CD8-positive, alpha-beta memory T cell (primary cell): ENCODE data around the gene PROM2. TPM values are rescaled to one million over a fixed set of nuclear protein-coding genes. Genes with fewer than 3 reads are reported as not detected.

Experiments used
- CTCF ChIA-PET: fragments of 350-600 bp; sonication (Branson Sonifier 250); formaldehyde crosslinking; loops from one replicate; lab custom pipeline; 2021; ENCODE audit warnings: antibody characterized with exemption; lab: Charles Lee
- POLR2A ChIA-PET: fragments of 350-600 bp; sonication (Branson Sonifier 250); formaldehyde crosslinking; loops from one replicate; lab custom pipeline; 2021; ENCODE audit warnings: antibody characterized with exemption; lab: Charles Lee
- DNase-seq, 5 donors: peaks; one replicate each; pipeline versions ENCODE4 v3.0.0 to v3.0.0-alpha.2; 2020 to 2022; ENCODE audit warnings: mixed read lengths in 1 of 5
- H3K27ac ChIP-seq: one replicate; pipeline ENCODE4 v1.7.0; 2013; ENCODE audit warnings: low read depth, mild to moderate bottlenecking, low read length, moderate library complexity
- H3K27me3 ChIP-seq: 2 replicates; pipeline ENCODE4 v1.7.0; 2013; ENCODE audit warnings: low read length, mild to moderate bottlenecking; ENCODE audit not compliant: insufficient read depth, poor library complexity, severe bottlenecking
- H3K36me3 ChIP-seq: 2 replicates; pipeline ENCODE4 v1.7.0; 2013; ENCODE audit warnings: mild to moderate bottlenecking, low read length, moderate library complexity; ENCODE audit not compliant: insufficient read depth
- H3K4me1 ChIP-seq: 2 replicates; pipeline ENCODE4 v1.7.0; 2013; ENCODE audit warnings: mild to moderate bottlenecking, low read length, moderate library complexity; ENCODE audit not compliant: insufficient read depth
- H3K4me3 ChIP-seq: 2 replicates; pipeline ENCODE4 v1.7.0; 2013; ENCODE audit warnings: mild to moderate bottlenecking, low read length
- H3K9me3 ChIP-seq: 2 replicates; pipeline ENCODE4 v1.7.0; 2013; ENCODE audit warnings: mild to moderate bottlenecking, low read length
- H3K27ac Mint-ChIP-seq, 8 donors: one replicate each; pipeline ENCODE4 v1.8.0; 2020 to 2021; ENCODE audit warnings: mixed read lengths in 8 of 8, mild to moderate bottlenecking in 6 of 8, inconsistent platforms in 3 of 8, moderate library complexity in 3 of 8
- H3K27me3 Mint-ChIP-seq, 2 donors: one replicate each; pipeline ENCODE4 v1.8.0; 2020 to 2021; ENCODE audit warnings: mixed read lengths in 2 of 2, mild to moderate bottlenecking in 1 of 2, moderate library complexity in 1 of 2
- H3K36me3 Mint-ChIP-seq, 3 donors: one replicate each; pipeline ENCODE4 v1.8.0; 2020 to 2021; ENCODE audit warnings: mixed read lengths in 3 of 3, inconsistent platforms in 1 of 3, mild to moderate bottlenecking in 1 of 3
- H3K4me1 Mint-ChIP-seq, 3 donors: one replicate each; pipeline ENCODE4 v1.8.0; 2020 to 2021; ENCODE audit warnings: mixed read lengths in 3 of 3, inconsistent platforms in 1 of 3, mild to moderate bottlenecking in 1 of 3
- H3K4me3 Mint-ChIP-seq, 7 donors: one replicate each; pipeline ENCODE4 v1.8.0; 2020 to 2021; ENCODE audit warnings: mixed read lengths in 7 of 7, mild to moderate bottlenecking in 6 of 7, moderate library complexity in 4 of 7, inconsistent platforms in 2 of 7
- H3K9me3 Mint-ChIP-seq, 5 donors: one replicate each; pipeline ENCODE4 v1.8.0; 2020 to 2022; ENCODE audit warnings: mixed read lengths in 5 of 5, mild to moderate bottlenecking in 3 of 5, moderate library complexity in 2 of 5, inconsistent platforms in 1 of 5
- polyA plus RNA-seq: library from polyadenylated mRNA; unstranded; fragments of 300-500 nt; fragmentation: Illumina TruSeq; gene quantifications from one replicate; pipeline ENCODE4 v1.2.3, GENCODE V29; 2021
- total RNA-seq, 2 experiments: library from RNA; stranded (reverse); gene quantifications; one replicate each; pipeline ENCODE4 v1.2.3, GENCODE V29; 2021

Gene PROM2
- total and polyA plus RNA-seq, 3 experiments from 2014 or later: 0.18 to 0.46 TPM; not detected in 1

DNA sequence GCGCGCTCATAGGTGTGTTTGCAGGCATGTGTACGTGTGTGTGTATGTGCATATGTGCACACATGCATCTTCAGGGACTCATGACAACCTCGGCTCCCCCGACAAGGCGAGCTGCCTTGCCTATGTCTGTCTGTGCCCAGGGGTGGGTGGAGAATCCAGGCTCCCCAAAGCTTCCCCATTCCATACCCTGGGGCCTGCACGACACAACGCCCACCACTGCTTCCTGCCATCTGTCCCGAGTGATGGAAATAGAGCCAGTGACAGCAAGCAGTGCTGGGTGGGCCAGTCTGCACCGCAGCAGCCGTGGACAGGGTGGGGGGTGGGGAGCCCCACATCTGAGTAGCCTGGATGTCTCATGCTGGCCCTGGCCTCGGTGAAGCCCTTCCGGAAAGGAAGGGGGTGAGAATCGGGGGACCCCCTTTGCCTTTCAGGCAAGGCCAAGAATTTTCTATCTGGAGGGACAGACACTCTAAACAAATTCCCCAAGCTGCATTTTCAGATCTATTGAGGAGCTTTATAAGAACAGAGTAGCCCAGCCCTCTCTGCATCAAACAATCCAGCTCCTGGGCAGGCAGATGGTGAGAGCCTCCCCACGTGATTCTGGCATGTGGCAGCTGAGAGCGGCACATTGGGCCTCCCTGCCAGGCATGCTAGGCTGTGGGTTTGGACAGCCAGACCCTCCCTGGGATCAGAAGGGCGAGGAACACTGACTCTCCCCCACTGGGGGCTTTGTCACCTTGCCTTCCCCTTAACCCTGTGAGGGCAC is 27.8 kb downstream of the PROM2 start:
- ChIA-PET POLR2A (no interaction called here), CTCF (no interaction called here)
- H3K36me3 ChIP-seq: no peaks in the 10 kb centered on the region
- H3K4me3 ChIP-seq: no peak overlapping the region
- no peaks in the 10 kb centered on the region for H3K9me3 Mint-ChIP-seq
- no peaks in the 10 kb centered on the region for H3K36me3 Mint-ChIP-seq
- H3K4me3 Mint-ChIP-seq: no peak overlapping the region
- no peaks in the 10 kb centered on the region for H3K4me1 ChIP-seq
- no peak overlapping the region for H3K27ac ChIP-seq
- no peaks in the 10 kb centered on the region for H3K9me3 ChIP-seq
- no peak overlapping the region for H3K27ac Mint-ChIP-seq
- no peak for DNase-seq
- H3K4me1 Mint-ChIP-seq: no peaks in the 10 kb centered on the region
- H3K27me3 ChIP-seq: no peaks in the 10 kb centered on the region
- H3K27me3 Mint-ChIP-seq: peaks cover 2 to 4% of the 10 kb centered on the region in 2 donors

DNA sequence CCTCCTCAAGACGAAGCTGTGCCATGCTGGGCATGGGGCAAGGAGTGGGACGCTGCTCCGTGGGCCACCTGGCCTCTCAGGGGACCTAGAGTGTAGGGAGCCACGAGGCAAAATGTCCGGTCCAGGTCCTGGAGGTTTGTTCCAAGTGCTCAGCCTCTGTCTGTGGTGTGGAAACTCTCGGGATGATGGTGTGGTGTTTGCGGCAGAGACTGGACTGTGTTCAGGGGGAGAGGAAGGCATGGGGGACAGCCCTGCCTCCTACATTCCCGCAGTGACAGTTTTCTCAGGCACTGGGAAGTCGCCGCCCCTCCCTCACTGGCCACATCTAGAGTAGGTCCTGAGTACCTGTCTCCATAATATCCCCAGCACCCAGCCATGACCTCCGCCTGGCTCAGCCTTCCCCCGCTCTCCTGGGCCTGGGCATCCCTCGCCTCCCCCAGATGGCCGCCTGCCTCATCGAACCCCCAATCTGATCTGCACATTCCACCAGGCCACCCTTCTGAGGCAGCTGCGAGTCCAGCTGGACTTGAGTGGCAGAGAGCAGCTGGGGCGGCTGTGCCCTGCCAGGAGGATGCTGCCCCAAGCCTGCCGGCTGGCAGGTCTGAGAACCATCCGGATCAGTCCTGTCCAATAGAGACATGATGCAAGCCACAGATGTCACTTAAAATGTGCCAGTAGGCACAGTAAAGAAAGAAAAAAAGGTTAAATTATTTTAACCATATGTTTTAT is 29.1 kb downstream of the PROM2 start:
- no peaks in the 10 kb centered on the region for H3K4me1 ChIP-seq
- DNase-seq: no peak
- POLR2A ChIA-PET: no interaction called here
- H3K9me3 ChIP-seq: no peaks in the 10 kb centered on the region
- H3K27ac Mint-ChIP-seq: no peak overlapping the region
- no peaks in the 10 kb centered on the region for H3K36me3 ChIP-seq
- no peak overlapping the region for H3K27ac ChIP-seq
- H3K4me3 ChIP-seq: no peak overlapping the region
- CTCF ChIA-PET: no interaction called here
- no peak overlapping the region for H3K4me3 Mint-ChIP-seq
- no peaks in the 10 kb centered on the region for H3K36me3 Mint-ChIP-seq
- no peaks in the 10 kb centered on the region for H3K4me1 Mint-ChIP-seq
- peaks cover 0 to under 1% of the 10 kb centered on the region in 2 donors for H3K27me3 Mint-ChIP-seq
- H3K27me3 ChIP-seq: no peaks in the 10 kb centered on the region
- no peaks in the 10 kb centered on the region for H3K9me3 Mint-ChIP-seq

DNA sequence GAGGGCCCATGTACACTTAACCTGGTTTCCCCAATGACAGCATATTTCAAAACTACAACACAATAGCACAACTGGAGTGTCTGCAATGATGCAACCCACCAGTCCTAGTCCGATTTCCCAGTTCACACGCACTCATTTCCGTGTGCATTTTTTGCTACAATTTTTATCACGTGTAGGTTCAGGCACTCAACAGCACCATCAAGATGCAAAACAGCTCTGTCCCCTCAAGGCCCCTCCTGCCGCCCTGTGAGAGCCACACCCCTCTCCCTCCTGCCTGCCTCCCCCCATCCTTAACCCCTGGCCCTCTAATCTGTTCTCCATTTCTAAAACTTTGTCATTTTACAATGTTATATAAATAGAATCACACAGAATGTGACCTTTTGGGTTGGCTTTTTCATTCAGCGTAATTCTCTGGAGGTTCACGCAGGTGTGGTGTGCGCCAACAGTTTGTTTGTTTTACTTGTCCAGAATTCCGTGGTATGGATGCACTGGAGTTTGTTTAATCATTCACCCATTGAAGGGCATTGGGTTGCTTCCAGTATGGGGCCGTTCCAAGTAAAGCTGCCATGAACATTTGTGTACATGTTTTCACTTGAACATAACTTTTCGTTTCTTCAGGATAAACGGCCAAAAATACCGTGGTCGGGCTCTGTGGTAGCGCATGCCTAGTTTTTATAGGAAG is 31.3 kb downstream of the PROM2 start:
- Mint-ChIP-seq H3K36me3 (no peaks in the 10 kb centered on the region), H3K4me1 (no peaks in the 10 kb centered on the region), H3K9me3 (no peaks in the 10 kb centered on the region), H3K27me3 (no peaks in the 10 kb centered on the region), H3K4me3 (no peak overlapping the region), H3K27ac (no peak overlapping the region)
- no peaks in the 10 kb centered on the region for H3K27me3 ChIP-seq
- no peak overlapping the region for H3K4me3 ChIP-seq
- H3K9me3 ChIP-seq: no peaks in the 10 kb centered on the region
- ChIA-PET CTCF (no interaction called here), POLR2A (no interaction called here)
- no peak for DNase-seq
- no peaks in the 10 kb centered on the region for H3K36me3 ChIP-seq
- no peaks in the 10 kb centered on the region for H3K4me1 ChIP-seq
- H3K27ac ChIP-seq: no peak overlapping the region

- Histone ChIP-seq H3K27me3 (no peaks in the 10 kb centered on the region), H3K4me1 (no peaks in the 10 kb centered on the region), H3K36me3 (no peaks in the 10 kb centered on the region), H3K9me3 (no peaks in the 10 kb centered on the region), H3K27ac (no peak overlapping the region), H3K4me3 (no peak overlapping the region)
- no peak overlapping the region for H3K4me3 Mint-ChIP-seq
- H3K27ac Mint-ChIP-seq: no peak overlapping the region
- POLR2A ChIA-PET: no interaction called here
- DNase-seq: no peak
- H3K9me3 Mint-ChIP-seq: no peaks in the 10 kb centered on the region
- H3K27me3 Mint-ChIP-seq: no peaks in the 10 kb centered on the region
- no peaks in the 10 kb centered on the region for H3K36me3 Mint-ChIP-seq
- CTCF ChIA-PET: no interaction called here
- H3K4me1 Mint-ChIP-seq: no peaks in the 10 kb centered on the region
These were observed 32.2 kb downstream of the PROM2 start for GRCh38 chr2:95306336-95306895.

DNA sequence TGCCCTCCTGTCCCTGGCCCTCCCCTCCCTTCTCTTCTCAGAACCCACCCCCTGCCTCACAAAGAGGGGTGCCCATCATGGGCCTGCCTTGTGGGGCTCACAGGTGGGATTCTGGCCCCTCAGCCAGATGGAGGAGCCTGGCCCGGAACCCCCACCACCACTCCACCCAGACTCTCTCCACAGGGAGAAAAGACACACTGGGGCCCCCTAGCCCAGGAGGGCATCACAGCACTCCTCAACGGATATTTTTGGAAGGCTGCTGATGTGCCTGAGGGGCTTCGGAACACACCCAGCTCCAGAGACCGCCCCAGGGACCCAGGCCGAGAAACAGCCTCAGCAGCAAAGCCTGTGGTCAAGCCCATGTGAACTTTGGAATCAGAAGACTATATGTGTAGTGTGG is 32.8 kb downstream of the PROM2 start:
- CTCF ChIA-PET: interaction anchor here (0.6 kb wide), 1 partner anchor 145 kb away, joined by 3 read pairs; no protein-coding TSS in a partner anchor

GRCh38 chr2:95307878-95308277 is 33.6 kb downstream of the PROM2 start:
- ChIA-PET CTCF (no interaction called here), POLR2A (no interaction called here)
- Histone ChIP-seq H3K27me3 (no peaks in the 10 kb centered on the region), H3K4me1 (no peaks in the 10 kb centered on the region), H3K9me3 (no peaks in the 10 kb centered on the region), H3K36me3 (no peaks in the 10 kb centered on the region), H3K4me3 (no peak overlapping the region), H3K27ac (no peak overlapping the region)
- Mint-ChIP-seq H3K36me3 (no peaks in the 10 kb centered on the region), H3K27ac (no peak overlapping the region), H3K4me3 (no peak overlapping the region), H3K27me3 (no peaks in the 10 kb centered on the region), H3K9me3 (no peaks in the 10 kb centered on the region), H3K4me1 (no peaks in the 10 kb centered on the region)
- DNase-seq: no peak

More for the DNA sequence above, 32.8 kb downstream of the PROM2 start:
- Mint-ChIP-seq H3K36me3 (no peaks in the 10 kb centered on the region), H3K27me3 (no peaks in the 10 kb centered on the region), H3K4me3 (no peak overlapping the region), H3K27ac (no peak overlapping the region), H3K4me1 (no peaks in the 10 kb centered on the region), H3K9me3 (no peaks in the 10 kb centered on the region)
- H3K4me1 ChIP-seq: no peaks in the 10 kb centered on the region
- DNase-seq: no peak
- no peak overlapping the region for H3K4me3 ChIP-seq
- H3K9me3 ChIP-seq: no peaks in the 10 kb centered on the region
- H3K27ac ChIP-seq: no peak overlapping the region
- no peaks in the 10 kb centered on the region for H3K36me3 ChIP-seq
- no peaks in the 10 kb centered on the region for H3K27me3 ChIP-seq
- POLR2A ChIA-PET: no interaction called here

DNA sequence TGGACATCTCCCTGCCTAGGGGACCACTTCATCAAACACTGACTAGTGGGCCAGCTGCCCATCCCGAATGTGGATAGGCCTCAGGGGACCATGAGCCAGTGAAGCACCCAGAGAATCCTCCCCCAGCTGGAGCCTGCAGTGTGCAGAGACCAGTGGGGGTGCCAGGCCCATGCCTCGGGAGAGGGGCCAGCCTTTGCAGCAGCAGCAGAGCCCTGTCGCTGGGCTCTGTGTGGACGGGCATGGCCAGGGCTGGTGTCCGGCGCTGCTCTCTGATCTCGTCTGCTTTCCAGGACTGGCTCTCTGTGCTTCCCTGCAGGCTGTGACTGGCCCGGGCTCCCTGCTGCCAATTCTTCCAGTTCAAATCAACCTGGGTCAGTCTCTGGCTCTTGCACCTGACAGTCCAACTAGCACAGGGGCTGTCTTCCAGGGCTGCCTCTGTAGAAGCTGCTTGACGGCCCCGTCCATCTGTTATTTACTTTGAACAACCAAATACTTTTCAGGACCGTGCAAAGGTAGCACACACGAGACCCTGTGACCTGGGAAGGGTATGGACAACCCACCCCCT is 34.3 kb downstream of the PROM2 start:
- Mint-ChIP-seq H3K4me3 (no peak overlapping the region), H3K4me1 (no peaks in the 10 kb centered on the region), H3K36me3 (no peaks in the 10 kb centered on the region), H3K27ac (no peak overlapping the region), H3K9me3 (no peaks in the 10 kb centered on the region), H3K27me3 (no peaks in the 10 kb centered on the region)
- no peaks in the 10 kb centered on the region for H3K4me1 ChIP-seq
- no peak overlapping the region for H3K4me3 ChIP-seq
- H3K27ac ChIP-seq: no peak overlapping the region
- no peaks in the 10 kb centered on the region for H3K9me3 ChIP-seq
- CTCF ChIA-PET: no interaction called here
- H3K27me3 ChIP-seq: no peaks in the 10 kb centered on the region
- DNase-seq: no peak
- POLR2A ChIA-PET: no interaction called here
- no peaks in the 10 kb centered on the region for H3K36me3 ChIP-seq
